Endodermal cell (in vitro differentiated cells): Measurements from ENCODE around the gene BNC2. TPM values are rescaled to one million over a fixed set of nuclear protein-coding genes. Genes with fewer than 3 reads are reported as not detected.

Experiments used
- DNase-seq: peaks from one replicate; pipeline ENCODE4 v3.0.0-alpha.2; 2017
- H3K27ac ChIP-seq: 2 replicates; pipeline ENCODE4 v1.5.1; 2013; ENCODE audit warnings: mild to moderate bottlenecking, low read depth, low read length, moderate library complexity
- H3K27me3 ChIP-seq: 2 replicates; pipeline ENCODE4 v1.6.1; 2013; ENCODE audit warnings: mild to moderate bottlenecking, low read length, moderate library complexity; ENCODE audit not compliant: insufficient read depth, control insufficient read depth, poor library complexity, severe bottlenecking
- H3K36me3 ChIP-seq: 2 replicates; pipeline ENCODE4 v1.7.0; 2013; ENCODE audit warnings: mild to moderate bottlenecking, low read length, moderate library complexity; ENCODE audit not compliant: control insufficient read depth, insufficient read depth
- H3K4me1 ChIP-seq: one replicate; pipeline ENCODE4 v1.7.0; 2013; ENCODE audit warnings: low read length; ENCODE audit not compliant: control insufficient read depth, insufficient read depth
- H3K4me3 ChIP-seq: 2 replicates; pipeline ENCODE4 v1.5.1; 2013; ENCODE audit warnings: mild to moderate bottlenecking, low read length, moderate library complexity
- H3K9ac ChIP-seq: 2 replicates; pipeline ENCODE4 v1.6.1; 2013; ENCODE audit warnings: mild to moderate bottlenecking, low read length, moderate library complexity; ENCODE audit not compliant: poor library complexity, severe bottlenecking; ENCODE audit errors: extremely low read depth
- H3K9me3 ChIP-seq: 2 replicates; pipeline ENCODE4 v1.6.1; 2013; ENCODE audit warnings: mild to moderate bottlenecking, low read length, moderate library complexity; ENCODE audit not compliant: control insufficient read depth
- H3K27ac Mint-ChIP-seq: 2 replicates; pipeline ENCODE4 v1.8.0; 2020; ENCODE audit warnings: mixed read lengths
- H3K27me3 Mint-ChIP-seq: 2 replicates; pipeline ENCODE4 v1.8.0; 2021; ENCODE audit warnings: mild to moderate bottlenecking, mixed read lengths; ENCODE audit not compliant: insufficient read depth
- H3K36me3 Mint-ChIP-seq: 2 replicates; pipeline ENCODE4 v1.8.0; 2020; ENCODE audit warnings: low read depth, mixed read lengths
- H3K4me1 Mint-ChIP-seq: 2 replicates; pipeline ENCODE4 v1.8.0; 2020; ENCODE audit warnings: mixed read lengths
- H3K4me3 Mint-ChIP-seq: 2 replicates; pipeline ENCODE4 v1.8.0; 2020; ENCODE audit warnings: mild to moderate bottlenecking, moderate library complexity, mixed read lengths
- H3K9me3 Mint-ChIP-seq: 2 replicates; pipeline ENCODE4 v1.8.0; 2020; ENCODE audit warnings: mild to moderate bottlenecking, mixed read lengths
- WGBS, 2 experiments: methylation state at CpG; one replicate each; pipeline versions ENCODE4 v1.1.5 to v1.1.7; 2013; ENCODE audit warnings: missing lambda C conversion rate in 2 of 2, mixed read lengths in 1 of 2; ENCODE audit not compliant: insufficient coverage in 1 of 2, insufficient read length in 1 of 2; 5-methylcytosine and 5-hydroxymethylcytosine counted together
- total RNA-seq, 2 donors: library from RNA; stranded (reverse); fragmentation: NEBNext Ultra II Directional in 1 of 2; extraction: Animal tissue kit (Norgen Biotek cat#: 25700) in 1 of 2; gene quantifications; 2 replicates in 1 of 2; 3 replicates in 1 of 2; pipeline ENCODE4 v1.2.1, GENCODE V29; 2021
- TF ChIP-seq, protein P1 (sequence below): fragments of 200-600 bp; sonication (generic); conservative IDR thresholded peaks from 2 replicates; pipeline ENCODE4 v1.5.0; 2021; ENCODE audit warnings: antibody characterized with exemption, mild to moderate bottlenecking

Gene BNC2
- total RNA-seq, 2 donors from 2014 or later, result 3.0 to 10.5 TPM

DNA sequence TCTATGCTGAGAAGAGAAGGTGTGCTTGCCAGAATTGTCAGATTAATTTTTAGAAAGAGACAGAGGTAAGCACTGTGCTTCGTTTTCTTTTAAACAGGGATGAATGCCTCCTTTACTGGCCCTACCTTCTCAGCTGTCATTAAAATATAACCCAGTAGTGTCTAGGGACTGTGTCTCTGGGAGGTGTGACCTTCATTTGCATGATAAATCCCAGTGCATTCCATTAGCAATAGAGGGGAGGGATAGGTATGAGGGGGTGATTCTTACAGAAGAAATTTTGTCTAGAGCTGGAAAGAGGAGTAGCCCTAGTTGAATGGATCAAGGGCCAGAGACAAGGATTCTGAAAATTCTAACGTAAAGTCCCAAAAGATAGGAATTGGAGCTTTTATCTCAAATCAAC, 351.5 kb downstream of the BNC2 start:
- peak; percentile 58 for DNase-seq
- peaks cover 12% of the 10 kb centered on the region for H3K4me1 ChIP-seq
- no peak overlapping the region for H3K9ac ChIP-seq
- H3K36me3 ChIP-seq, result no peaks in the 10 kb centered on the region
- H3K27me3 ChIP-seq, result no peaks in the 10 kb centered on the region
- 51% methylated on average over 2 of the region's 2 CpGs; no CpG with 5 or more reads in 1 of the 2 experiments for WGBS, 2 experiments
- H3K36me3 Mint-ChIP-seq, result peaks cover 11% of the 10 kb centered on the region
- no peak overlapping the region for H3K4me3 ChIP-seq
- H3K9me3 Mint-ChIP-seq, result peaks cover 17% of the 10 kb centered on the region
- no peak overlapping the region for H3K27ac Mint-ChIP-seq
- H3K27ac ChIP-seq, result no peak overlapping the region
- H3K4me1 Mint-ChIP-seq, result peaks cover 61% of the 10 kb centered on the region
- TF ChIP-seq, protein P1, sequence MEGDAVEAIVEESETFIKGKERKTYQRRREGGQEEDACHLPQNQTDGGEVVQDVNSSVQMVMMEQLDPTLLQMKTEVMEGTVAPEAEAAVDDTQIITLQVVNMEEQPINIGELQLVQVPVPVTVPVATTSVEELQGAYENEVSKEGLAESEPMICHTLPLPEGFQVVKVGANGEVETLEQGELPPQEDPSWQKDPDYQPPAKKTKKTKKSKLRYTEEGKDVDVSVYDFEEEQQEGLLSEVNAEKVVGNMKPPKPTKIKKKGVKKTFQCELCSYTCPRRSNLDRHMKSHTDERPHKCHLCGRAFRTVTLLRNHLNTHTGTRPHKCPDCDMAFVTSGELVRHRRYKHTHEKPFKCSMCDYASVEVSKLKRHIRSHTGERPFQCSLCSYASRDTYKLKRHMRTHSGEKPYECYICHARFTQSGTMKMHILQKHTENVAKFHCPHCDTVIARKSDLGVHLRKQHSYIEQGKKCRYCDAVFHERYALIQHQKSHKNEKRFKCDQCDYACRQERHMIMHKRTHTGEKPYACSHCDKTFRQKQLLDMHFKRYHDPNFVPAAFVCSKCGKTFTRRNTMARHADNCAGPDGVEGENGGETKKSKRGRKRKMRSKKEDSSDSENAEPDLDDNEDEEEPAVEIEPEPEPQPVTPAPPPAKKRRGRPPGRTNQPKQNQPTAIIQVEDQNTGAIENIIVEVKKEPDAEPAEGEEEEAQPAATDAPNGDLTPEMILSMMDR, result no peak
- H3K9me3 ChIP-seq, result peaks cover 14% of the 10 kb centered on the region
- H3K4me3 Mint-ChIP-seq, result no peak overlapping the region
- no peaks in the 10 kb centered on the region for H3K27me3 Mint-ChIP-seq

DNA sequence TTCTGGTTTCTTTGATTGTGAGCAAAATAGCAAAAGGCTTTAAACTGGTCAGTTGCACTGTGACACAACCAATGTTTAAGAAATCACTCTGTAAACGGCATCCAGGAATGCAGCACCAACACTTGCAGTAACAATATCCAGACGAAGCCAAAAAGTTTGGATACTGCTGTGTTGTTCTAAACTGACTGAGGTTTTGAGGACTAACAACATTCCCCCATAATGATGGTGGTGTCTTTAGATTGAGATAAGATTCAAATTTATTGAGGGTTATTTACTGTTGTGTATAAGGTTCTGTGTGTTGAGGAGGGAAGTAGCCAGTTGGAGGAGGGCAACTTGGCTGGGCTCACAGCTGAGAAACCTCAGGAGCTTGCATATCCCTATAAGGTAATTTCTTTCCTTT, 353.6 kb downstream of the BNC2 start:
- Mint-ChIP-seq H3K9me3 (peaks cover 2% of the 10 kb centered on the region), H3K4me1 (peaks cover 54% of the 10 kb centered on the region), H3K27ac (no peak overlapping the region)

DNA sequence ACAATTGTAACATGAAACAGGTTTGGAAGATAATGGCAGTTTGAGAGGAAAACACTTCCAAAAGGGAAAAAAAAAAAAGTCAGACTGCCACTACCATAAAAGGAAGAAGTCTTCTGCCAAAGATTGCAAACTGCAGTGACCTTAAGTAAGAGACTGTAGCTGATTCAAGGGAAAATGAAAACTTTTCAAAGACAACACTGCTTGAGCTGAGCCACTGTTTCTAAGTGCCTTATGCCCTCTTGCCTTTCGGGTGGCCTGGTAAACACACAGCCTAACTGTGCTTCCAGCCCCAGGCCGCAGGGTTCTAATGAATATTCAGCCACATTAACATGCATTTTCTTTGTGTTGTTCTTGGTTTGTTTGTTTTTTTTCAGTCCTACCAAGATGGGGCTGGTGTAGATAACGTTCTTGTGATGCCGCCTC, 354.6 kb downstream of the BNC2 start:
- no peaks in the 10 kb centered on the region for H3K27me3 Mint-ChIP-seq
- Histone ChIP-seq H3K36me3 (no peaks in the 10 kb centered on the region), H3K27me3 (no peaks in the 10 kb centered on the region), H3K9me3 (no peaks in the 10 kb centered on the region), H3K27ac (peak overlapping the region; percentile 0), H3K4me1 (peaks cover 12% of the 10 kb centered on the region), H3K4me3 (no peak overlapping the region), H3K9ac (no peak overlapping the region)
- peak overlapping the region; percentile 31 for H3K4me3 Mint-ChIP-seq
- no peaks in the 10 kb centered on the region for H3K9me3 Mint-ChIP-seq
- H3K36me3 Mint-ChIP-seq, result no peaks in the 10 kb centered on the region
- peak overlapping the region; percentile 80 for H3K27ac Mint-ChIP-seq
- WGBS, 2 experiments, result 8 to 10% methylated on average over 2 to 4 of the region's 4 CpGs
- TF ChIP-seq, protein P1, result no peak
- peak; percentile 85 for DNase-seq
- H3K4me1 Mint-ChIP-seq, result peaks cover 52% of the 10 kb centered on the region

More for the DNA sequence above, 353.6 kb downstream of the BNC2 start:
- 62 to 66% methylated on average over 2 of the region's 2 CpGs for WGBS, 2 experiments
- no peak overlapping the region for H3K4me3 Mint-ChIP-seq
- no peaks in the 10 kb centered on the region for H3K27me3 Mint-ChIP-seq
- Histone ChIP-seq H3K9ac (no peak overlapping the region), H3K36me3 (no peaks in the 10 kb centered on the region), H3K27me3 (no peaks in the 10 kb centered on the region), H3K4me1 (peaks cover 12% of the 10 kb centered on the region), H3K9me3 (no peaks in the 10 kb centered on the region), H3K4me3 (no peak overlapping the region), H3K27ac (no peak overlapping the region)
- TF ChIP-seq, protein P1, result no peak
- no peak for DNase-seq
- H3K36me3 Mint-ChIP-seq, result no peaks in the 10 kb centered on the region
